ENCODE measurements around the gene ST6GALNAC3.
"Not testable (repeated sequence)": the region's sequence is repeated elsewhere in the genome, so short reads cannot be mapped to it uniquely, and the experiment has no call there.

Gene ST6GALNAC3

DNA sequence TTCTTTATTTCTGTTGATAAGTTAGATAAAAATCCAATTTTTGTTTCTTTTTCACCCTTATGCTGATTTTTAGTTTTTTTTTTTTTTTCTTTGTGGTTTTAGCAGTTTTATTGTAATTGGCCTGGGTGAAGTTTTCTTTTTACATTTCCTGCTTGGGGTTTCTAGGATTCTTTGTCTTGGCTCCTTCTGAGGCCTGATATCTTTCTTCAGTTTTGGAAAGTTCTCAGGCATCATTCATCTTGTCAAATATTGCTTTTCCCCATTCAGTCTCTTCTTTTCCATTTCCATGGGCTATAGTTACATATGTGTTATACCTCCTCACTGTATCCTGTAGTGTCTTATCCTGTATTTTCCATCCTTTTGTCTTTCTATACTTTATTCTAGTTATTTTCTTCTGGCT is 28.5 kb downstream of the ST6GALNAC3 start:
- no peak overlapping the region for H3K27ac ChIP-seq (ENCODE audit: low read depth, low read length)
- no peaks in the 10 kb centered on the region for H3K4me1 ChIP-seq (ENCODE audit: control insufficient read depth in 1 of 2, insufficient read depth in 2 of 2, low read length in 2 of 2)
- no peak overlapping the region for H3K4me3 ChIP-seq (ENCODE audit: low read depth in 1 of 2, low read length in 2 of 2)
- no peaks in the 10 kb centered on the region for H3K9me3 ChIP-seq (ENCODE audit: control insufficient read depth in 1 of 2, low read length in 2 of 2)
- H3K9ac ChIP-seq (ENCODE audit: low read depth in 1 of 2, low read length in 2 of 2), result no peak overlapping the region
- H3K36me3 ChIP-seq (ENCODE audit: control insufficient read depth in 1 of 2, insufficient read depth in 2 of 2, low read length in 2 of 2), result no peaks in the 10 kb centered on the region
- no peaks in the 10 kb centered on the region for H3K27me3 ChIP-seq (ENCODE audit: control insufficient read depth in 1 of 2, insufficient read depth in 2 of 2, low read length in 2 of 2)

- Histone ChIP-seq H3K27ac (ENCODE audit: low read depth, low read length) (no peak overlapping the region), H3K4me1 (ENCODE audit: control insufficient read depth in 1 of 2, insufficient read depth in 2 of 2, low read length in 2 of 2) (no peaks in the 10 kb centered on the region), H3K9me3 (ENCODE audit: control insufficient read depth in 1 of 2, low read length in 2 of 2) (no peaks in the 10 kb centered on the region), H3K4me3 (ENCODE audit: low read depth in 1 of 2, low read length in 2 of 2) (no peak overlapping the region), H3K27me3 (ENCODE audit: control insufficient read depth in 1 of 2, insufficient read depth in 2 of 2, low read length in 2 of 2) (no peaks in the 10 kb centered on the region), H3K9ac (ENCODE audit: low read depth in 1 of 2, low read length in 2 of 2) (no peak overlapping the region), H3K36me3 (ENCODE audit: control insufficient read depth in 1 of 2, insufficient read depth in 2 of 2, low read length in 2 of 2) (no peaks in the 10 kb centered on the region)
These were observed 30.8 kb downstream of the ST6GALNAC3 start for GRCh38 chr1:76105372-76105771.

GRCh38 chr1:76106251-76106650 is 31.7 kb downstream of the ST6GALNAC3 start:
- Histone ChIP-seq H3K4me3 (ENCODE audit: low read depth in 1 of 2, low read length in 2 of 2) (no peak overlapping the region), H3K4me1 (ENCODE audit: control insufficient read depth in 1 of 2, insufficient read depth in 2 of 2, low read length in 2 of 2) (no peaks in the 10 kb centered on the region), H3K9me3 (ENCODE audit: control insufficient read depth in 1 of 2, low read length in 2 of 2) (no peaks in the 10 kb centered on the region), H3K27me3 (ENCODE audit: control insufficient read depth in 1 of 2, insufficient read depth in 2 of 2, low read length in 2 of 2) (no peaks in the 10 kb centered on the region), H3K36me3 (ENCODE audit: control insufficient read depth in 1 of 2, insufficient read depth in 2 of 2, low read length in 2 of 2) (no peaks in the 10 kb centered on the region), H3K9ac (ENCODE audit: low read depth in 1 of 2, low read length in 2 of 2) (no peak overlapping the region), H3K27ac (ENCODE audit: low read depth, low read length) (no peak overlapping the region)

DNA sequence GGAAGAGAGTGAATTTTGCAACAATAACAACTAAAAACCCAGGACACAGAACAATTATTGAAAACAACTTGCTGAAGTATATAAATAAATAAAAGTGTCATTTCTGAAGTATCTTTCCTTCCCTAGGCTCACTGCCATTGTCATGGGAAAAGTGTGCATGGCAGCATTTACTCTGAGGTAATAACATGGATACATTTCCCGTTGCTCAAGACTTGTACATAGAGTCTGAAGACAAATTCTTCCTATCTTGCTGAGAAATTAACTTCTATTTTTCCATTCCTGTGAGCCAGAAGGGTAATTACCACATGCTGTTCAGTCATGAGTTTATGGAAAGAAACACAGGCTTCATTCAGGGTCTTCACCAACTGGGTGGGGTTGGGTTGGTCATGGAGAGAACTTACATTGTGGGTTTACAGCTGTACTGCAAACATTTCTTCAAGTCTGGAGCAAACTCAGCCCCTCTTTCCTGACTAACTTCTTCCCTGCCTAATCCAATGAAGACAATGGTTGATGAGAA is 32.2 kb downstream of the ST6GALNAC3 start:
- Histone ChIP-seq H3K27ac (ENCODE audit: low read depth, low read length) (no peak overlapping the region), H3K36me3 (ENCODE audit: control insufficient read depth in 1 of 2, insufficient read depth in 2 of 2, low read length in 2 of 2) (no peaks in the 10 kb centered on the region), H3K27me3 (ENCODE audit: control insufficient read depth in 1 of 2, insufficient read depth in 2 of 2, low read length in 2 of 2) (no peaks in the 10 kb centered on the region), H3K4me3 (ENCODE audit: low read depth in 1 of 2, low read length in 2 of 2) (no peak overlapping the region), H3K9ac (ENCODE audit: low read depth in 1 of 2, low read length in 2 of 2) (no peak overlapping the region), H3K9me3 (ENCODE audit: control insufficient read depth in 1 of 2, low read length in 2 of 2) (no peaks in the 10 kb centered on the region), H3K4me1 (ENCODE audit: control insufficient read depth in 1 of 2, insufficient read depth in 2 of 2, low read length in 2 of 2) (no peaks in the 10 kb centered on the region)

DNA sequence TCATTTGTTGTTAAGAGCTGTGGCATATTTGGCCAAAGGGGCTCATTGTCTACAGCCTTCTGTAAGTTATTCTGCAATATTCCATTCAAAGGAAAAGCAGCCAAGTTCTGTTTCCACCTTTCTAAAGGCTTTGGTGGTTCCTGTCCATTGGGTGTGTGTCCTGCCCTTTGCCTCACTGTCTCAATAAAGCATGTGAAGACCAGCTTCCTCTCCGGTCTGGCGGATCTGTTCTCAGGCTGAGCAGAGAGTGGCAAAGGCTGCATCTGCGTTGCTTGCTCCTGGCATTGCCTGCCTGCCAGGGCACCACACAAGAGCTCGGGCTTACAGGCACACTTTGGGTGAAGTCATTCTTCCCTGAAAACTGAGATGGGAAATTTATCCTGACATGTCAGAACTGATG is 34.9 kb downstream of the ST6GALNAC3 start:
- Histone ChIP-seq H3K4me3 (ENCODE audit: low read depth in 1 of 2, low read length in 2 of 2) (no peak overlapping the region), H3K9me3 (ENCODE audit: control insufficient read depth in 1 of 2, low read length in 2 of 2) (no peaks in the 10 kb centered on the region), H3K27ac (ENCODE audit: low read depth, low read length) (no peak overlapping the region), H3K4me1 (ENCODE audit: control insufficient read depth in 1 of 2, insufficient read depth in 2 of 2, low read length in 2 of 2) (no peaks in the 10 kb centered on the region), H3K9ac (ENCODE audit: low read depth in 1 of 2, low read length in 2 of 2) (no peak overlapping the region), H3K36me3 (ENCODE audit: control insufficient read depth in 1 of 2, insufficient read depth in 2 of 2, low read length in 2 of 2) (no peaks in the 10 kb centered on the region), H3K27me3 (ENCODE audit: control insufficient read depth in 1 of 2, insufficient read depth in 2 of 2, low read length in 2 of 2) (no peaks in the 10 kb centered on the region)

- no peaks in the 10 kb centered on the region for H3K36me3 ChIP-seq (ENCODE audit: control insufficient read depth in 1 of 2, insufficient read depth in 2 of 2, low read length in 2 of 2)
- H3K27ac ChIP-seq (ENCODE audit: low read depth, low read length), result no peak overlapping the region
- H3K9ac ChIP-seq (ENCODE audit: low read depth in 1 of 2, low read length in 2 of 2), result no peak overlapping the region
- no peaks in the 10 kb centered on the region for H3K9me3 ChIP-seq (ENCODE audit: control insufficient read depth in 1 of 2, low read length in 2 of 2)
- no peaks in the 10 kb centered on the region for H3K4me1 ChIP-seq (ENCODE audit: control insufficient read depth in 1 of 2, insufficient read depth in 2 of 2, low read length in 2 of 2)
- no peak overlapping the region for H3K4me3 ChIP-seq (ENCODE audit: low read depth in 1 of 2, low read length in 2 of 2)
- H3K27me3 ChIP-seq (ENCODE audit: control insufficient read depth in 1 of 2, insufficient read depth in 2 of 2, low read length in 2 of 2), result no peaks in the 10 kb centered on the region
These were observed 35.5 kb downstream of the ST6GALNAC3 start for GRCh38 chr1:76109901-76110560.

DNA sequence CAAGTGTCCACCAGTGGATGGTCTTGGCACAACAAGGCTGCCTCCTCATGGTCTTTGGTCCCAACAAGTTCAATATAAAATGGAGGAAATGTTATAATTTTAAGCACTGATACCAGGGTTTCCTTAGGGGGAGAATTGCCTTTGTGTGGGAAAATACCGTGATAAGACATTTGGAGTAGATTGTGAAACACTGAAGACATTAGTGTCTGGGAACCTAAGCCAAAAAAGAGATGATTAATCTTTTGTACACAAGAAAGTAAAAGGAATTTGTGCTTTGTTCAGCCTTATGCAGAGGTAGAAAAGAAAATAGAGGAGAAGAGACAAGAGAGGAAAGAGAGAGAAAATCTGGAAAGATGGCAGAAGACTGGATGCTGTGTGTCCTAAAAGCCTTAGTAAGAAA is 36.1 kb downstream of the ST6GALNAC3 start:
- Histone ChIP-seq H3K27ac (ENCODE audit: low read depth, low read length) (no peak overlapping the region), H3K9me3 (ENCODE audit: control insufficient read depth in 1 of 2, low read length in 2 of 2) (no peaks in the 10 kb centered on the region), H3K4me3 (ENCODE audit: low read depth in 1 of 2, low read length in 2 of 2) (no peak overlapping the region), H3K9ac (ENCODE audit: low read depth in 1 of 2, low read length in 2 of 2) (no peak overlapping the region), H3K36me3 (ENCODE audit: control insufficient read depth in 1 of 2, insufficient read depth in 2 of 2, low read length in 2 of 2) (no peaks in the 10 kb centered on the region), H3K4me1 (ENCODE audit: control insufficient read depth in 1 of 2, insufficient read depth in 2 of 2, low read length in 2 of 2) (no peaks in the 10 kb centered on the region), H3K27me3 (ENCODE audit: control insufficient read depth in 1 of 2, insufficient read depth in 2 of 2, low read length in 2 of 2) (no peaks in the 10 kb centered on the region)

GRCh38 chr1:76112321-76112720 is 37.8 kb downstream of the ST6GALNAC3 start:
- H3K9ac ChIP-seq (ENCODE audit: low read depth in 1 of 2, low read length in 2 of 2); H3K27ac ChIP-seq (ENCODE audit: low read depth, low read length); H3K9me3 ChIP-seq (ENCODE audit: control insufficient read depth in 1 of 2, low read length in 2 of 2); H3K27me3 ChIP-seq (ENCODE audit: control insufficient read depth in 1 of 2, insufficient read depth in 2 of 2, low read length in 2 of 2); H3K4me3 ChIP-seq (ENCODE audit: low read depth in 1 of 2, low read length in 2 of 2); H3K36me3 ChIP-seq (ENCODE audit: control insufficient read depth in 1 of 2, insufficient read depth in 2 of 2, low read length in 2 of 2); H3K4me1 ChIP-seq (ENCODE audit: control insufficient read depth in 1 of 2, insufficient read depth in 2 of 2, low read length in 2 of 2): not testable (repeated sequence)

- Histone ChIP-seq H3K4me1 (ENCODE audit: control insufficient read depth in 1 of 2, insufficient read depth in 2 of 2, low read length in 2 of 2) (no peaks in the 10 kb centered on the region), H3K36me3 (ENCODE audit: control insufficient read depth in 1 of 2, insufficient read depth in 2 of 2, low read length in 2 of 2) (no peaks in the 10 kb centered on the region), H3K4me3 (ENCODE audit: low read depth in 1 of 2, low read length in 2 of 2) (no peak overlapping the region)
These were observed 38.9 kb downstream of the ST6GALNAC3 start for GRCh38 chr1:76113446-76113845.

DNA sequence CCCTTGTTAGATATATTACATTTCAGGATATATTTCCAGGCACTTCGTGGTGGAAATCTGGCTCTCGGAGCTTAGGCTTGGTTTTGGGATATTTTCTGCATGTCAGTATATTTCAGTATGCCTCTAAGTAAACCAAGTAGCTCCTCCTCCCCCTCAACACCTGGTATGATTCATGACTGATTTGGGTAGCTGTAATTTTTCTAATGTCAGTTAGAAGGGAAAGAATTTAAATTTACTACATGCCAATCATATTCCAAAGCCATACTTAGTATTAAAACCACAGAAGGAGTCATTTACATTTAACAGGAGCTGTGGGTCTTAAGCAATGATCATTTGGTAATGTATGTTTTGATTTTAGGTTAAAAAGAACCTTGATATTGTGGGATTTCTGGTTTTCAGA is 40.6 kb downstream of the ST6GALNAC3 start:
- no peak overlapping the region for H3K27ac ChIP-seq (ENCODE audit: low read depth, low read length)
- no peak overlapping the region for H3K9ac ChIP-seq (ENCODE audit: low read depth in 1 of 2, low read length in 2 of 2)
- no peaks in the 10 kb centered on the region for H3K27me3 ChIP-seq (ENCODE audit: control insufficient read depth in 1 of 2, insufficient read depth in 2 of 2, low read length in 2 of 2)
- no peak overlapping the region for H3K4me3 ChIP-seq (ENCODE audit: low read depth in 1 of 2, low read length in 2 of 2)
- H3K4me1 ChIP-seq (ENCODE audit: control insufficient read depth in 1 of 2, insufficient read depth in 2 of 2, low read length in 2 of 2), result no peaks in the 10 kb centered on the region
- no peaks in the 10 kb centered on the region for H3K36me3 ChIP-seq (ENCODE audit: control insufficient read depth in 1 of 2, insufficient read depth in 2 of 2, low read length in 2 of 2)
- no peaks in the 10 kb centered on the region for H3K9me3 ChIP-seq (ENCODE audit: control insufficient read depth in 1 of 2, low read length in 2 of 2)

More at GRCh38 chr1:76113446-76113845, 38.9 kb downstream of the ST6GALNAC3 start:
- no peaks in the 10 kb centered on the region for H3K9me3 ChIP-seq (ENCODE audit: control insufficient read depth in 1 of 2, low read length in 2 of 2)
- H3K9ac ChIP-seq (ENCODE audit: low read depth in 1 of 2, low read length in 2 of 2), result no peak overlapping the region
- no peak overlapping the region for H3K27ac ChIP-seq (ENCODE audit: low read depth, low read length)
- H3K27me3 ChIP-seq (ENCODE audit: control insufficient read depth in 1 of 2, insufficient read depth in 2 of 2, low read length in 2 of 2), result no peaks in the 10 kb centered on the region

Measured in duodenal mucosa (tissue), 2 donors.